HG03103 (cell line): ENCODE measurements around the gene L3MBTL3.
A peak's percentile ranks its signal among the peaks of the same experiment; 100 is the strongest.

Experiments
- ATAC-seq: cut with Tn5 transposase; IDR thresholded peaks from one replicate; pipeline ENCODE4 v1.9.1; 2021; ENCODE audit warnings: low read depth; ENCODE audit not compliant: unreplicated experiment

The L3MBTL3 gene

DNA sequence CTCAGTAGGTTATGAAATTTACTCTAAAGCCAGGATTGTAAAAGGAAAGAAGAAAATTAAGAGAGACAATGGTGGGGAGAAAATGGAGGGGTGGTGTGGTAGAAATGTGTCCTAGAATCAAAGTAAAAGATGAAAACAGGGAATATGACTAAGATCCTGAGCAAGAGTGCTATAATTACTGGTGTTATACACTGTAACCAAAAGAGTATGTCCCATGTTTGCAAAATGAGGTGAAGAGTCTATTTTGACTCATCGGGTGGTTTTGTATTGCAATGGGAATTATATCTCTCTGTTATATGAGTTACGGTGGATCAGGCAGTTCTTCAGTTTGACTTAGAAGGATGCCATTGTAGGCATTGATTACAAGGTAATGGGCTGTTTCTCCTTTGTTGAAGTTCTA lies 8.5 kb downstream of the L3MBTL3 start:
- no peak for ATAC-seq

GRCh38 chr6:130027948-130028347 lies 9.6 kb downstream of the L3MBTL3 start:
- ATAC-seq, result peak; percentile 85

- no peak for ATAC-seq
These were observed 10.8 kb downstream of the L3MBTL3 start for GRCh38 chr6:130029163-130029562.

DNA sequence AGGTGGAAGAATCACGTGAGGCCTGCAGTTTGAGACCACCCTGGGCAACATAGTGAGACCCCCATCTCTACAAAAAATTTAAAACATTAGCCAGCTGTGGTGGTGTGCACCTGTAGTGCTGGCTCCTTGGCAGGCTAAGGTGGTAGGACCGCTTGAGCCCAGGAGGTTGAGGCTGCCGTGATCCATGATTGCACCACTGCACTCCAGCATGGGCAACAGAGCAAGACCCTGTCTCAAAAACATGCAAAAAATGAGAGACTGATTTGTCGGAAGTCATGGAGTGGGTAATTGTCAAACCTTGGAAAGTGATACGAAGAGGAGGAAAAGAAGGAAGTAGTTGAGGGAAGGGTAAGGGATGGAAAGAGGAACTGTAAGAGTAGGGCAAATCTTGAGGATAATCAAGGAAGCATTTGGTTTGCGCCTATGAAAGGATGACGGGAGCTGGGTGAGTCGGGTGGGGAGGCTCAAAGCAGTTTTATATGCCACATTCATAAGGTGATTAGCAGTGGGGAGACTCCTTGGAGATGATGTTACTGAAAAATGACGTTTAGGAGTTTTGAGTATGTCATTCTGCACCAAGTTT lies 14.5 kb downstream of the L3MBTL3 start:
- no peak for ATAC-seq

GRCh38 chr6:130033949-130034348 lies 15.6 kb downstream of the L3MBTL3 start:
- no peak for ATAC-seq

GRCh38 chr6:130034378-130035146 lies 16.2 kb downstream of the L3MBTL3 start:
- no peak for ATAC-seq

DNA sequence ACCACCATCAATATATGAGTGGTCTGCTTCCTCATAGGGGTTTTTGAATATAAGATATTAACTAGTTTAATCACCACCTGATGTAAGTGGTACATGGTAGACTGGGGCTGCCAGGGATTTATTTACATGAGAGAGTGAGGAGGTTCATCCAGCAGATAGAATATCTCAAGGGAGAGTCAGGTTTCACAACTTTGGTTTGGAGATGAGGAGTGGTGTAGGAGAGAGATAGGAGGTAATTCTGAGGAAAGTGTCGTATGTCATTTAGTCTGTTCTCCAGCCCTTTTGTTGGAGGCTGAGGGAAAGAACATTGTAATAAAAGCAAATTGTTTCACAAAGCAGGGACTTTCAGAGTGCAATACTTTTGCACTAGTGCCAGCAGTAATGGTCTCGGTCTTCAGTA lies 16.8 kb downstream of the L3MBTL3 start:
- ATAC-seq, result no peak

DNA sequence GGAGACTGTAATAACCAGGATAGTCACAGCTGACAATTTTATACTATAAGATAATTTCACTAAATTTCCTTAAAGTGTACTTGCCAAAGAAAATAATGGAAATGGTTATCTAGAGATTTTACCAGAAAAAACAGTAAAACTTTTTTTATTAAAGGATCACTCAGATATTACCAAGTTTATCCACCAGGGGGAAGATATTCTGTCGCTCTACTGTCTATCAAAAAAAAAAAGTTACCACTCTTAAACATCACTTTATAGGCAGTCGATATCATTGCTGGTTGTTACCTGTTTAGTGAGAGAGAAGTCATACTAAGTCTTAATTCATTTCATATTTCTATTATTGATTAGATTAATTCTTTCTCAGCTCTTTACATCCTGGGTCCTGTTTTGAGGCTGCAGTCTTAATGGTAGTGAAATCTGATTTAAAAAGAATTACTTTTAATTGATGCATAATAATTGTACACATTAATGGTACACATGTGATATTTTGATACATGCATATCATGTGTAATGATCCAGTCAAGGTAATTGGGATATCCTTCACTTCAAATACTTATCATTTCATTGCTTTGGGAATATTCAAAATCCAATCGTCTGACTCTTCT lies 18.9 kb downstream of the L3MBTL3 start:
- no peak for ATAC-seq

- no peak for ATAC-seq
These were observed 23.2 kb downstream of the L3MBTL3 start for GRCh38 chr6:130041594-130041993.

DNA sequence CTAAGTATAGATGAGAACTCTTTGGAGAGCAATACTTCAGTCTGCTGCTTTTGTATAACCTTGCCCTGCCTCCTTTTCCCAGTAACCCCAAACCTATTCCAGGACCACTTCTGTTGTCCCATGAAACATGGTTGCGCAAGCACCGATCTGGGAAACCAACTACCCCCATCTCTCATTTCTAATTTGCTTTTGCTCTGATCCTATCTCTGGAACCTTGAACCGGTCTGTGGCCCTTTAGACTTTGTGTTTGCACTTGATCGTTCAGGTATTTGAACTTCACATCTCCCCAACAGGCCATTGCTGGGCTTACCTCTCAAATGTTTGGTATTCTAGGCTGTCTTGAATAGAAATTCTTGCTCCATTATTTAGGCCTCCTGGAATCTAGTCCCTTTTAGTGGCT lies 25.0 kb downstream of the L3MBTL3 start:
- ATAC-seq, result no peak

DNA sequence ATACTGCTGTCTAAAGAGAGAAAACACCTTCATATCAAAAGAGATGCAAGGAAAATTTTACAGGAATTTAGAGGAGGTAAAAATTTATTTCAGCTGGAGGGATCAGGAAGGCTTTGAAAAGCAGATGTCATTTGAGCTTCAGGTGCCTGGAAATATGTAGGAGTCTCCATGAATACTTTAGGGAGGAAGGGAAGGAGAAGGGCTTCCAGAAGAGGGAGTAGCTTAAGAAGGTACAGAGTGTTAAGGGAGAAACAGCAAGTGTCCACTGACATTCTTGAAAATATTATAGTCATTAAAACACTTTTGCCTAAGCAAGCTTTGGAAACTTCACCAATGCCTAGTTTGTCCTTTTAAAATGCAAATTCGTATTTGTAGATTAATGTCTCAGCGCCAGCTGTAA lies 27.2 kb downstream of the L3MBTL3 start:
- ATAC-seq, result no peak

DNA sequence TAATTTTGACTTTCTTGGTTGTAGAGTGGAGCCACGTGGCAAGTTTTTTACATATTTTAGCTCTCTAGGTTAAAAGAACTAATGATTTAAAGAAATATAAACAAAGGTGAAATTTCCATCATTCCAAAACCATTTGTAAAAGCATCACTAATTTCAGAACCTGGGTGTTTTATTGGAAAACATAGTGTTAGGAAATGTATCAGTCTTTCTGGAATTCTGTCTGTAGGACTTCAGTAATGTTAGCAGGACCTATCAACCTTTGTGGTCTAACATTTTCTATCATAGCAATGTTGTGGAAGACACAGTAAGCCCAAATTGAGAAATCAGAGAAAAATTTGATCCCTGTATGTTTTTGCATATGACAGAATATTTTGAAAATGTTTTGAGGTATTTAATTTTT lies 28.3 kb downstream of the L3MBTL3 start:
- no peak for ATAC-seq

- no peak for ATAC-seq
These were observed 29.0 kb downstream of the L3MBTL3 start for GRCh38 chr6:130047088-130047995.

- no peak for ATAC-seq
These were observed 31.8 kb downstream of the L3MBTL3 start for GRCh38 chr6:130050230-130050629.

- no peak for ATAC-seq
These were observed 36.3 kb downstream of the L3MBTL3 start for GRCh38 chr6:130054725-130055124.

DNA sequence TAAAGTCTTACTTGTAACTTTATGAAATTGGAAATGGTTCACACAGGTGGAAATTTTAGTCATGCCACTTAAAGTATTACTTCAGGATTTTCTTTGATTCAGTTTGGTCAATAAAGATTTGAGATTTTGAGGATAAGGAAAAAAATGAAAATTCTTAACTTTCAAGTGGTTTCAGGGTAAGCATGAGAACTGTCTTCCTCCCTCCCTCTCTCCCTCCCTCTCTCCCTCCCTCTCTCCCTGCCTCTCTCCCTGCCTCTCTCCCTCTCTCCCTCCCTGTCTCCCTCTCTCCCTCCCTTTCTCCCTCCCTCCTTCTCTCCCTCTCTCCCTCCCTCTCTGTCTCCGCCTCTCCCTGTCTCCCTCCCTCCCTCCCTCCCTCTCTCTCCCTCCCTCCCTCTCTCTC lies 36.9 kb downstream of the L3MBTL3 start:
- ATAC-seq, result no peak

DNA sequence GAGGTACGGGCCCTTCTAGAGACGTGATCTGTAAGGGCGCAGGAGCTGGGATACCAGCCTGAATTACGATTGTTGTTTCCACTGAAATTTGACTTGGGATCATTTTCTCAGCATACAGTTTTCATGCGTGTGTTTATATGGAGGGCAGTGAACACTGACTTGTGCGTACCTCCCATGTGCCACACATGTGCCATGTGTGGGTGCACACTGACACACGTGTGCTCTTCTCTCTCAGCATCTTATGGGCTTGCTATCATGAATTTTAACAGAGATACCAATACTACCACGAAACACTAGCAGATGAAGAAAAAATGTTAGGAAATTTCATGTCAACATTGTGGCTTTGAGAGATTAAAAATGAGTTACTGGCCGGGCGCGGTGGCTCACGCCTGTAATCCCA lies 39.1 kb downstream of the L3MBTL3 start:
- no peak for ATAC-seq

DNA sequence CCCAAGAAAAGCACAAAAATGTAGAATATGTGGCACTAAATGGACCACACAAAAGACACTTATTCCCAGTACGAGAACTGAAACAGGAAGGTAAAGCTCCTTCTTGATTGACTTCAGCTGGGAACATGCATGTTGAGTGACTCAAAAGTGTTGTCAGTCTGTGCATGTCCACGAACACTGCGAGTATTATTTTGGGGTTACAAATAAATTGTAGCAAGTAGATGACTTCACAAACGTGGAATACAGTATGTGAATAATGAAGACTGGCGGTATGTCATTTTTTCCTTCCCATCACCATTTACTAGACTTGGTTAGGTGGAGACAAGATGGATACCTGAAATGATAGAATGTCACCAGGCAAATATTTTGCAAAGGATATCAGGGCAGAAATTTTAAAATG lies 45.4 kb downstream of the L3MBTL3 start:
- ATAC-seq, result no peak

DNA sequence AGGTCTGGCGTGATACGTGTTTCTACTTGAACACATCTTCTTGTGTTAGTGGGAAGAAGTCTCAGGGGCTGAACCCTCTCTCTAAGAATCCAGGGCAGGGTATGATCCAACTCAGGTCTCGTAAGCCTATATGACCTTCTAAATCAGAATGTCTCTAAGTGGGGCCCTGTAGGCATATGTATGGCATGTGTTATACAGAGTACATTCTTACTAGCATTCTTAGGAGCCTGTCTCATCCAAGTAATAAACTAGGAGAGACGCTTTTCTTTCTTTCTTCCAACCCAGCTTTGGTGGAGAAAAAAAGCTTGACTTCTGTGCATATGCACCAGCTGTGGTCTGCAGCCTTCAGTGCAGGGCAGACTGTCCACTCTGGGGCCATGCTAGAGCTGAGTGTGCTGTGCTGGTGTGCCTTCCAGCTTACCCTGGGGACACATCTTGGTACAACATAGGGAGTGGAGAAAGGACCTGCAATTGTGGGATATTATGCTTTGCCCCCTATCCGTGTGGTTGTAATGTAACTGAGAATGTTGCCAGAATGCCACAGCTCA lies 47.3 kb downstream of the L3MBTL3 start:
- no peak for ATAC-seq

DNA sequence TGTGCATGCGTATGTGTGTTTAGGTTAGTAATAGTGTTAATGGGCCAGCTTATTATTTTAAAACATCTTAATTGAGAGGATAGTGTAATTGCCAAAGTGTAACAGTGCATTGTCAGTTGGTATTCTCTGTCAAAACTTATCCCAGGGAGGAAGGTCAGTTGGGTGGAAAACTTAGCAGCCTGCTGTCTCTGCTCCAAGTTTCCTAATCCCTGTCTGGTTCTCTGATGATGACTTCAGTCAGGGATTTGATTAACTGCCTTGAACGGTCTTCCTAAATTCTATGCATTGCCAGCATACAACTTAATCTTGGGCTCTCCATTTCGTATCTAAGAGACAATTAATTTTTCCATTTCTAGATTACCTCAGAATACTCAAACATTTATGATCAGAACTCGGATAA lies 51.1 kb downstream of the L3MBTL3 start:
- ATAC-seq, result no peak

GRCh38 chr6:130070326-130070725 lies 51.9 kb downstream of the L3MBTL3 start:
- ATAC-seq, result no peak
